Midbrain (tissue), 1 donor: Measurements from ENCODE around the gene C4orf46.
A peak's percentile ranks its signal among the peaks of the same experiment; 100 is the strongest.

Source experiments
- DNase-seq: peaks from one replicate; lab custom pipeline; 2025; lab: John Stamatoyannopoulos, UW

C4orf46 gene

GRCh38 chr4:158652920-158653319 is 18.8 kb downstream of the C4orf46 start:
- DNase-seq = no peak

DNA sequence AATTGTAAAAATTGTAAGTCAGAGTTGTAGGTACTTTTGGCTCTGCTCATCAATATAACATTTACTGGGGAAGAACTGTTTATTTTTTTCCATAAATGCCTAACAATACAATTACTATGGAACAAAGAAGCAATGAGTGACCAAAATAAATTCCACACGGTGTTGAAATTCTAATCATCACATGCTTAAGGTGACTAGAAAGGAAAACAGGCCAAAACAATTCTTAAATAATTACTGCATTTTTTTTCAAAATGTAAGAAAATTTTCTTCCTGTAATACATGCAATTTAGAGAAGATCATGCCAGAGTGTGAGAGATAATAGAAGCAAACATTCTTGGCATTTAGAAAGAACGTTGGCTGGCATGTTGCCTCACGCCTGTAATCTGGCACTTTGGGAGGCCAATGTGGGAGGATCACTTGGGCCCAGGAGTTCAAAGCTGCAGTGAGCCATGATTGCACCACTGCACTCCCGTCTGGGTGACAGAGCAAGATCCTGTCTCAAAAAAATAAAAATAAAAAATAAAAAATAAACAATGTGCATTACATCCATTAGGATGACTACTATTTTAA is 22.5 kb downstream of the C4orf46 start:
- no peak for DNase-seq

DNA sequence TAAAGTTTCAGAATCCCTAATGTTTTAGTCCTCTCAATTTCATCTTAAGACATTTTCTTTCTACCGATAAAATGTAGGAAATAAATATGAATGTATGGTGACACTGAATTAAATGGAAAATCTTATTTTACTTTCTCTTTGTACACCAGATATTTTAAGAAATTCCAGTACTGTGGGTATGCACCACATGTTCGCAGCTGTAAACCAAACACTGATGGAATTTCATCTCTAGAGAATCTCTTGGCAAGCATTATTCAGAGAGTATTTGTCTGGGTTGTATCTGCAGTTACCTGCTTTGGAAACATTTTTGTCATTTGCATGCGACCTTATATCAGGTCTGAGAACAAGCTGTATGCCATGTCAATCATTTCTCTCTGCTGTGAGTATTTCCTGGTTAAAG is 26.9 kb downstream of the C4orf46 start:
- no peak for DNase-seq

GRCh38 chr4:158644356-158644755 is 27.3 kb downstream of the C4orf46 start:
- no peak for DNase-seq

GRCh38 chr4:158636619-158637018 is 35.1 kb downstream of the C4orf46 start:
- no peak for DNase-seq

DNA sequence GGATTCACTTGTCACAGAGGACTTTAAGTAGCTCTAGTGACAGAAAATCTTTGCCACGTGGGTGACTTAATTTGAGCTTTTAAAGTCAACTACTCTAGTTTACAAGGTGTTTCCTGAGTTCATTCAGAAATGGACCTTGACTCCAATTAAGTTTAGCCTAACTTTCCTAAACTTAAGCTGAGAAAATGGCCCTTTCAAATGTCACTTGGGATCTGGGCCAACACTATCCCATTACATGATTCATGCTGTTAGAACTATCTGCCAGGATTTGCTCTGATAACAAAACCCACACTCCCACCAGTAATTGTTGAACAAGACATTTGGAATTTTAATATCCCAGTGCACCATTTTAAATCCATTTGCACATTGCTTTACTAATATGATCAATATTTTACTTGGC is 40.8 kb downstream of the C4orf46 start:
- DNase-seq = no peak

DNA sequence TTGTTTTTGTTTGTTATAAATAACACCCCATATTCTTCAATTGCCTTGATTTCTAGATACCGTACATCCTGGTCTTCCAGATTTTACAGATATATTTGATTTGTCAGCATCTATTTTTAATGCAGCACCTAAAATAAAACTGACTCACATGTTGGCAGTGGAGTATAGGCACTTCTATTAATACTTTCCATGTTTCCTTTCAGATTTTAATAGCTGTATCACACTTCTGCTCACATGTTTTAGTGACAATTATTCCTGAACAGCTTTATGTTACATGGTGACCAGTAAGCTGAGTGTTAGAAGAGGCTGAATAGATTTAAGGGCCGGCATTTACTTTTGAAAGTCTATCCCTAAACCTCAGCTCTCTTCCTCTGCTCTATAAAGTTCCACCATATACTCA is 46.1 kb downstream of the C4orf46 start:
- DNase-seq = no peak

DNA sequence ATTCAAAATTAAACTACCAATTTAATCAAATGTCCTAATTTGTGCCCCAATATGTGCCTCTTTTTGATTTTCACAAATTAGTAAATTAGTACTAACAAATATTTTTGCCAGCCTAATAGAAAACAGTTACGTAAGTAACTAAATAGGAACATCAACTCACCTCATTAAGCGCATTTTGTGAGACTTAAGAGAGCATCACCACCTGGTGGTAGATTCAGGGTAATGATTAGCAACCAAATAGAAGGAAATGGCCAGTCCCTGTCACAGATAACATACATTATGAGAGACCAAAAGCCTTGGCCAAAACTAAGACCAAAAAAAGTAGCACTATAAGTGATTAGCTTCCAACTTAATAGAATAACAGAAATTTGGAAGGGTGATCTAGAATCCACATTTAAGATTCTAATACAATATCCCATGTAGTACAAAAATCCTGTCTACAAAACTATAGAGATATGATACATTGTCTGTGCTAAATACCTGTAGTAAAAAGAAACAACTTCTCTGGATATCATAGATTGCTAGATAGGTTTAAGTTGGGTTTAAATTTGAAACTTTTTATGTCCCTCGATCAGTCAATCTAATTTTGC is 46.7 kb downstream of the C4orf46 start:
- DNase-seq = peak; percentile 37

- no peak for DNase-seq
Measured at GRCh38 chr4:158622251-158622650, 49.4 kb downstream of the C4orf46 start.

GRCh38 chr4:158621729-158622128 is 50.0 kb downstream of the C4orf46 start:
- no peak for DNase-seq

GRCh38 chr4:158617956-158618355 is 53.7 kb downstream of the C4orf46 start:
- DNase-seq = no peak
